ENCODE data around the gene PSMD9.

The PSMD9 gene

DNA sequence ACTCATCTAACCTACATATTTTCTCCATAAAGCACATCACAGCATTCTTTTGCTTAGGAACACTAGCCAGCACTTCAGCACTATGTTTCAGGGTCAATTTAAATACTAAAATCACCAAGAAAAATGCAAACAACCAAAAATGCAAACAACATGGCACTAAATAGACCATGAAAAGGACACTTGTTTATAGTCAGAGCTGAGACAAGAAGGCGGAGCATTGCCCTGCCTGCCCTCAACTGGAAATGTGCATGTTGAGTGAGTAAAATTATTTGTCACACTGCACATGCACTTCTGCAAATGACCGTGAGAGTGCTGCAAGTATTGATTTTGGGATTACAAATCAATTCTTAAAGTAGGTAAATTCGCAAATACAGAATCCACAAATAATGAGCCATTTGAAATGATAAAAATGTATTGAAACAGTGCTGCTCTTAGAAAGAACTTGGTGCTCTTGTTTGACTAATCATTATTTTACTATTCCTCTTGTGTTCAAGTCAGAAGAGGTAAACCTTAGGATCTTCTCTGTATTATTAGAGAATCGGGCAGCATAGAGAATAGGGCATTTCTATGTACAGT lies 64.6 kb downstream of the PSMD9 start:
- POLR2A ChIA-PET: no interaction called here
- no peak for DNase-seq (ENCODE audit: extremely low spot score)
- TF ChIP-seq, protein P1, sequence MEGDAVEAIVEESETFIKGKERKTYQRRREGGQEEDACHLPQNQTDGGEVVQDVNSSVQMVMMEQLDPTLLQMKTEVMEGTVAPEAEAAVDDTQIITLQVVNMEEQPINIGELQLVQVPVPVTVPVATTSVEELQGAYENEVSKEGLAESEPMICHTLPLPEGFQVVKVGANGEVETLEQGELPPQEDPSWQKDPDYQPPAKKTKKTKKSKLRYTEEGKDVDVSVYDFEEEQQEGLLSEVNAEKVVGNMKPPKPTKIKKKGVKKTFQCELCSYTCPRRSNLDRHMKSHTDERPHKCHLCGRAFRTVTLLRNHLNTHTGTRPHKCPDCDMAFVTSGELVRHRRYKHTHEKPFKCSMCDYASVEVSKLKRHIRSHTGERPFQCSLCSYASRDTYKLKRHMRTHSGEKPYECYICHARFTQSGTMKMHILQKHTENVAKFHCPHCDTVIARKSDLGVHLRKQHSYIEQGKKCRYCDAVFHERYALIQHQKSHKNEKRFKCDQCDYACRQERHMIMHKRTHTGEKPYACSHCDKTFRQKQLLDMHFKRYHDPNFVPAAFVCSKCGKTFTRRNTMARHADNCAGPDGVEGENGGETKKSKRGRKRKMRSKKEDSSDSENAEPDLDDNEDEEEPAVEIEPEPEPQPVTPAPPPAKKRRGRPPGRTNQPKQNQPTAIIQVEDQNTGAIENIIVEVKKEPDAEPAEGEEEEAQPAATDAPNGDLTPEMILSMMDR (IDR thresholded peaks at IDR 0.05; ENCODE audit: control extremely low read depth, extremely low read depth, low read depth, missing control alignments): no peak
- CTCF ChIA-PET: interaction anchor here (1.4 kb wide), 1 partner anchor 136 kb away, joined by 3 read pairs; no protein-coding TSS in a partner anchor

DNA sequence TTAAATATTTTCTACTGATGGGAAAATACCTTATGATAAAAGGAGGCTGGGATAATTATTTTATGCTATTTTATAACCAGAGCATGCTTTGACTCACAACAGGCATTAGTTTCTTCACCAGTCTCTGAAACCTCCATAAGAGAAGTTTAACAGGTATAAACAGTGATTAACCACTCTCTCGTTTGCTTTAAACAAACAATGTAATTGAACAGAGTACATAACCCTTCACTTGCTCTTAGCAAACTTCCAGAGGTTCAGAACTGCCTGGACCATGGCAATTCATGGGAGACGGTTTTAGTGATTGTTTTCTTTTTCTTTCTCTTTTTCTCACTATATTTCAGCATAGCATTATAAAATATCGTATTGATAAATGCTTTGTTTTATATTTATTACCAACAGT lies 65.1 kb downstream of the PSMD9 start:
- TF ChIP-seq, protein P1 (IDR thresholded peaks at IDR 0.05; ENCODE audit: control extremely low read depth, extremely low read depth, low read depth, missing control alignments): no peak
- CTCF ChIA-PET: interaction anchor here (1.4 kb wide), 1 partner anchor 135 kb away, joined by 3 read pairs; no protein-coding TSS in a partner anchor
- no peak for DNase-seq (ENCODE audit: extremely low spot score)
- POLR2A ChIA-PET: interaction anchor here (0.6 kb wide), 1 partner anchor 267 kb away, joined by 3 read pairs; no protein-coding TSS in a partner anchor

DNA sequence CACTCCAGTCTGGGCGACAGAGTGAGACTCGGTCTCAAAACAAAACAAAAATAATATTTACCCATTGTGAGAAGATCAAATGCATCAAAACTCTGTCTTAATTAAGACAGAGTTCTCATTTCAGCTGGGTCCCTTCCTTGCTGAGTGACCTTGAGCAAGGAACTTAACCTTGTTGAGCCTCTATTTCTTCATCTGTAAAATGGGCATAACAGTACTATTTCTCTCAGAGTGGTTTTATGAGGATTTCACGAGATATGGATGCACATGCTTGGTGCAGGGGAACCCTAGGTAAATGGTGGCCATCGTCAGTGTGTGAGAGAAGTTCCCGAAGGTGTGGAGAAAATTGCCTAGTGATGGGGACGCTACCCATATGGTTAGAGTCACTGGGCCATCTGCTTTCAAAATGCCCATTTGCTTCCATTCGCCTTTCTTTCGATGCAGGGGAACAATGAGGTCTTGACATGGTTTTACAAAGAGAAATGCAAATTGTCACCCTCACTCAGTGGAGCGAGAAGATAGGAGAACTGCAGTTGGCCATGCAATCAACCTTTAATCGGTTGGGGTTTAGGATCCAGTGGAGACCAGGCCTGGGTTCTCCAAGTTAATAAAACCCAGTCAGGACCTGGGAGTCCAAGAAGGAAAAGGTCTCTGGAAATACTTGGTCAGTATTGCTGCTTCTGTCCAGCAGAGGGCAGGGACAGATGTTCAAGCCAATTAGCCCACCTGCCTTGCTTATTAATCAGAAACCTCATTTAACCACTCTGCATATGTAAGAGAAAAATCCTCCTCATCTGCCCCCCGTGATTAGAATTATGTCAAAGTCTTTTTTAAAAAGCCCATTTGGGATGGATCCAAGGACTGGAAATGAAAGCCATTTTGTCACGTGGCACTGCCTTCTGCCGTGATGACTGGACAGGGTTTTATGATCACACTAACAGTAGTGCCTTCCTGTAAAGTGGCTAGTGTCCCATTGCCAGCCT lies 67.0 kb downstream of the PSMD9 start:
- TF ChIP-seq, protein P1 (IDR thresholded peaks at IDR 0.05; ENCODE audit: control extremely low read depth, extremely low read depth, low read depth, missing control alignments): peak; percentile 46
- CTCF ChIA-PET: no interaction called here
- POLR2A ChIA-PET: no interaction called here
- no peak for DNase-seq (ENCODE audit: extremely low spot score)

DNA sequence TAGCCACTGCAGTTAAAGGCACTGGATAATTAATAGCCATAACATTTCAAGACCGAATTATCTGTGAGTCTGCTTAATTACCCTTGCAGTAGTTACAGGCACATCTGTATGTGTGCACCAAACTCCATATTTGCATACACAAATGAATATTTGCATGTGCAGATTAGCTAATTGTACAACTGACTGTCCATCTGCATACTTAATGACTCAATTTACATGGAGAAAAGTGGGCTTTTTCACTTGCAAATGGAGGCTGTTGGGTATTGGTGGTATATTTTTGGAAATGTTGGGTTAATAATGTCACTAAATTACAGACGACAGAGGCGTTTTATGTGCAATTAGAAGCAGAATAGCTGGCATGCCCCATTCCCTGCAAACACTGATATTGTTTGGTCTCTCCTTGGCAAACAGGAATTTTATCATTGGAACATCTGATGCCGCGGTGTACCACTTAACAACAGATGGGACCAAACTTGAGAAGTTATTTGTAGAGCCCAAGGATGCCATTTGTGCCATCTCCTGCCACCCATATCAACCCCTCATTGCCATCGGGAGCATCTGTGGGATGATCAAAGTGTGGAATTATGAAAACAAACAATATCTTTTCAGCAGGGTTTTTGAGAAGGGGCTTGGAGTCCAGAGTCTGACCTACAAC lies 69.4 kb downstream of the PSMD9 start:
- POLR2A ChIA-PET: interaction anchor here (0.6 kb wide), 1 partner anchor 156 kb away, joined by 6 read pairs; no protein-coding TSS in a partner anchor
- CTCF ChIA-PET: interaction anchor here (1.8 kb wide), 1 partner anchor 70 kb away, joined by 4 read pairs; the partner anchor contains the start of gene PSMD9
- DNase-seq (ENCODE audit: extremely low spot score): no peak

DNA sequence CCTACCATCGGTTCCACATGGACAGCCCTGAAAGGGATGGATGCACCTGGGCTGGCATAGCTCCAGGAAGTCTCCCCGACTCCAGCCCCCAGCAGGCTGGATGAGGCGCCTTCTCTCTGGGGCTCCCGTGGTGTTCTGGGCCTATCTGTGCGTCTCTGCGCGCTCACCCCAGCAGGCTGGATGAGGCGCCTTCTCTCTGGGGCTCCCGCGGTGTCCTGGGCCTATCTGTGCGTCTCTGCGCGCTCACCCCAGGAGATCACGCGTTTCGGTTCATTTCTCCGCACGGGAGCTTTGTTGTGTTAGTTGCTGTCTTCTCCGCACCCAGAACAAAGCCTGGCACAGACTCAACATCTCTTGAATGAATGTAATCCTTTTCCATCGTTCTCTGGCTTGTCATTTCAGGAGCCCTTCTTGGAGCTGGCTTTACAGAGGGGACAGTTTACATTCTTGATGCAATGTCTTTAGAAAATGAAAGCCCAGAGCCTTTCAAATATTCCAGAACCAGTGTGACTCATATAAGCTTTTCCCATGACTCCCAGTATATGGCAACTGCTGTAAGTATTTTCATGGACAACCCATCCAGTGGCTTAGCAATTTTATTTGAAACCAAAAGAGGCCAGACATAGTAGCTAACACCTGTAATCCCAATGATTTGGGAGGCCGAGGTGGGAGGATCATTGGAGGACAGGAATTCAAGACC lies 70.1 kb downstream of the PSMD9 start:
- ChIA-PET POLR2A (no interaction called here), CTCF (interaction anchor here (2.0 kb wide), 1 partner anchor 8 kb away, joined by 4 read pairs; no protein-coding TSS in a partner anchor)

More for the DNA sequence above, 69.4 kb downstream of the PSMD9 start:
- TF ChIP-seq, protein P1 (IDR thresholded peaks at IDR 0.05; ENCODE audit: control extremely low read depth, extremely low read depth, low read depth, missing control alignments): no peak

More for the DNA sequence above, 70.1 kb downstream of the PSMD9 start:
- no peak for DNase-seq (ENCODE audit: extremely low spot score)
- TF ChIP-seq, protein P1 (IDR thresholded peaks at IDR 0.05; ENCODE audit: control extremely low read depth, extremely low read depth, low read depth, missing control alignments): no peak

Data from GM10248 (cell line).